Measurements from ENCODE around the gene PTX4. TPM values are rescaled to one million over a fixed set of nuclear protein-coding genes. Genes with fewer than 3 reads are reported as not detected.

PTX4 gene
- total RNA-seq, 1 donor from 2014 or later = not detected

DNA sequence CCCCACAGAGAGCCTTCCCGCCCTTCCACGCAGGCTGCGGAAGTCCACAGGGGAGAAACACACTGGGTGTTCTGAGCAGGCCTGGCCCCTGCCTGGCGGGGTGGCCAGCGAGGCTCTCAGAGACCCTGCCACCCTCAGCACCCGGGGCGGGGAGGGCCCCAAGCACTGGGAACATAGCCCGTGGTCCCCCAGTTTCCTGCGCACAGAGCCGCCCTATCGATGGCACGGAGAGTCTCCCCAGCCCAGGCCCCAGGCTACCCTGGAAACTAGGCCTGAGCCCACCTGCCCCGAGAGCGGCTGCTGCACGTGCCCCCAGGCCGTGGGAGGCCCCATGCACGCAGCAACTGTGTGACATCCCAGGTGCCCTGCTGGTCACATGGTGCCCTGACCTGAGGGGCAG lies 34.2 kb downstream of the PTX4 start:
- intact Hi-C loops (cut with micrococcal nuclease) = loop anchor here (10.0 kb wide), 1 partner anchor 160 kb away; the partner anchor contains the start of genes CRAMP1 and IFT140
- H3K9me3 Mint-ChIP-seq = no peaks in the 10 kb centered on the region
- CTCF ChIA-PET = no interaction called here
- H3K36me3 Mint-ChIP-seq (ENCODE audit: low read depth) = peaks cover 53% of the 10 kb centered on the region
- H3K4me1 Mint-ChIP-seq = peaks cover 19% of the 10 kb centered on the region
- ATAC-seq (ENCODE audit: low read depth) = no peak
- no peak for DNase-seq
- no peaks in the 10 kb centered on the region for H3K27me3 Mint-ChIP-seq
- H3K27ac Mint-ChIP-seq = no peak overlapping the region
- POLR2A ChIA-PET = no interaction called here
- TF ChIP-seq, protein P1, sequence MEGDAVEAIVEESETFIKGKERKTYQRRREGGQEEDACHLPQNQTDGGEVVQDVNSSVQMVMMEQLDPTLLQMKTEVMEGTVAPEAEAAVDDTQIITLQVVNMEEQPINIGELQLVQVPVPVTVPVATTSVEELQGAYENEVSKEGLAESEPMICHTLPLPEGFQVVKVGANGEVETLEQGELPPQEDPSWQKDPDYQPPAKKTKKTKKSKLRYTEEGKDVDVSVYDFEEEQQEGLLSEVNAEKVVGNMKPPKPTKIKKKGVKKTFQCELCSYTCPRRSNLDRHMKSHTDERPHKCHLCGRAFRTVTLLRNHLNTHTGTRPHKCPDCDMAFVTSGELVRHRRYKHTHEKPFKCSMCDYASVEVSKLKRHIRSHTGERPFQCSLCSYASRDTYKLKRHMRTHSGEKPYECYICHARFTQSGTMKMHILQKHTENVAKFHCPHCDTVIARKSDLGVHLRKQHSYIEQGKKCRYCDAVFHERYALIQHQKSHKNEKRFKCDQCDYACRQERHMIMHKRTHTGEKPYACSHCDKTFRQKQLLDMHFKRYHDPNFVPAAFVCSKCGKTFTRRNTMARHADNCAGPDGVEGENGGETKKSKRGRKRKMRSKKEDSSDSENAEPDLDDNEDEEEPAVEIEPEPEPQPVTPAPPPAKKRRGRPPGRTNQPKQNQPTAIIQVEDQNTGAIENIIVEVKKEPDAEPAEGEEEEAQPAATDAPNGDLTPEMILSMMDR (IDR thresholded peaks at IDR 0.05) = no peak
- no peak overlapping the region for H3K4me3 Mint-ChIP-seq

DNA sequence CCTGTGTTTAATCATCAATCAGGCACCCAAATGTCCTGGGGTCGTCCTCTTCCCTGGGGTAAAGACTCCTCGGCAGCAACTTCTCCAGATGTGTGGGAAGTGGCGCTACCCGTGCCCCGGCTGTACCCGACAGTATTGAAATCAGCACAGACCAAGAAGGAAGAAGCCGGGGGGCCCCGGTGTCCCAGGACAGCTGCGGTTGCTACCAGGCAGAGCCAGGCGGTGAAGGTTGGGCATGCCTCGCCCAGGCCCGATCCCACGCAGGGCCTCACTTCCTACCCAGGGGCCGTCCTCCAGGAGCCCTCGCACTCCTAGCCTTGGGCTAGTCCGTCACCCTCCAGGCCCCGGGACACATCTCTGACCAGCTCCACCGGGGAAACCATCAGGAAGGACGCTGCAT lies 35.4 kb downstream of the PTX4 start:
- CTCF ChIA-PET = no interaction called here

DNA sequence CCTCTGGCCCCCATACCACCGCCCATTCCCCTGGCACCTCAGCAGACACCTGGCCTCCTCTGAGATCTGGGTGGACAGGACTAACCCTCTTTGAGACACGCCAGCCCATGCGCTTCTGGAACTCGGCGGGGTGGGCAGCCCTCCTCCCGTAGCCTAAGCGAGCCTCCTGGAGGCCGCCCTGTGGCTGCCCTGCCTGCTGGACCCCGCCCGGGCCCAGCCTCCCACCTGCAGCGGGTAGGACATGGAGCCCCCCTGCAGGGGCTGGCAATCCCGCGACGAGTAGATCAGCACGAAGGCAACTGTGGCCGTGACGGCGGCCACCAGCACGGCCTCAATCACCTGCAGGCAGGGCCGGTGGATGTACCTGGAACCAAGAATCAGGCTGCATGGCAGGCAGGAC lies 36.2 kb downstream of the PTX4 start:
- DNase-seq (no peak), ATAC-seq (ENCODE audit: low read depth) (no peak)
- Mint-ChIP-seq H3K27me3 (no peaks in the 10 kb centered on the region), H3K36me3 (ENCODE audit: low read depth) (peaks cover 65% of the 10 kb centered on the region), H3K27ac (no peak overlapping the region), H3K4me3 (no peak overlapping the region), H3K9me3 (no peaks in the 10 kb centered on the region), H3K4me1 (peaks cover under 1% of the 10 kb centered on the region)
- TF ChIP-seq, protein P1 (IDR thresholded peaks at IDR 0.05) = no peak
- ChIA-PET CTCF (no interaction called here), POLR2A (no interaction called here)
- intact Hi-C loops (cut with micrococcal nuclease) = loop anchor here (10.0 kb wide), 1 partner anchor 162 kb away; the partner anchor contains the start of genes CRAMP1 and IFT140

More for the DNA sequence above, 35.4 kb downstream of the PTX4 start:
- intact Hi-C loops (cut with micrococcal nuclease) = loop anchor here (10.0 kb wide), 1 partner anchor 161 kb away; the partner anchor contains the start of genes CRAMP1 and IFT140
- Mint-ChIP-seq H3K9me3 (no peaks in the 10 kb centered on the region), H3K4me3 (no peak overlapping the region), H3K27ac (no peak overlapping the region), H3K27me3 (no peaks in the 10 kb centered on the region), H3K4me1 (peaks cover 9% of the 10 kb centered on the region), H3K36me3 (ENCODE audit: low read depth) (peaks cover 59% of the 10 kb centered on the region)
- TF ChIP-seq, protein P1 (IDR thresholded peaks at IDR 0.05) = no peak
- ATAC-seq (ENCODE audit: low read depth) (no peak), DNase-seq (no peak)
- POLR2A ChIA-PET = no interaction called here

DNA sequence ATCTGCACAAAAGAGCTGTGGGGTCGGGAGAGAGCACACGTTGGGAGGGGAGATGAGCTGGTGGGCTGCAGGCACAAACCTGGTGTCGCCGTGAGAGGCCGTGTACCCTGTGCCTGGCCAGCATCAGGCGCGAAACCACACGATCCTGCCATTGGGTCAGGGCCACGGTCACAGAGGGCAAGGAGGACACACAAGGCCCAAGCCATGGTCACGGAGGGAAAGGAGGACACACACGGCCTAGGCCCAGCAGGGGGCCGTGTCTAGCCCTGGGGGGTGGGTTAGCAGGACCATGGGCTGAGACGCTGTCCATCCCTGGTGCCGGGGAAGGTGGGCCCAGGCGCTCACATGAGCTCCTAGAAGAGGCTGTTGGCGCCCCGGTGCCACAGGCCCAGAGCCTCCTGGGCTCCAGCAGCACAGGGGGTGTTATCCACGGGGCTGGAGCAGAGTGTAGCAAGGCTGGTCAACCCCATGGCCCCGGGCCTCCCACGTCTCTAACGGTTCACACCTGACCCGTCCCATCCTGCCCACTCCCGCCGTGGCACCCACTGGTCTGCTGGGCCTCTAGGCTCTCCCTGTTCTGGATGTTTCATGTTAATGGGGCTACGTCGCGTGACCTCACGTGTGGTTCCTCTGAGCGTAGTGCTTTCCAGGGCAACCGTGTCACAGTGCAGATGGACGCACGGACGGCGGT lies 36.9 kb downstream of the PTX4 start:
- H3K4me1 Mint-ChIP-seq = no peaks in the 10 kb centered on the region
- H3K27me3 Mint-ChIP-seq = no peaks in the 10 kb centered on the region
- intact Hi-C loops (cut with micrococcal nuclease) = loop anchor here (10.0 kb wide), 1 partner anchor 163 kb away; the partner anchor contains the start of genes CRAMP1 and IFT140
- TF ChIP-seq, protein P1 (IDR thresholded peaks at IDR 0.05) = no peak
- no peak overlapping the region for H3K27ac Mint-ChIP-seq
- H3K4me3 Mint-ChIP-seq = no peak overlapping the region
- ChIA-PET CTCF (no interaction called here), POLR2A (no interaction called here)
- no peak for DNase-seq
- H3K9me3 Mint-ChIP-seq = no peaks in the 10 kb centered on the region
- peaks cover 67% of the 10 kb centered on the region for H3K36me3 Mint-ChIP-seq (ENCODE audit: low read depth)
- no peak for ATAC-seq (ENCODE audit: low read depth)

DNA sequence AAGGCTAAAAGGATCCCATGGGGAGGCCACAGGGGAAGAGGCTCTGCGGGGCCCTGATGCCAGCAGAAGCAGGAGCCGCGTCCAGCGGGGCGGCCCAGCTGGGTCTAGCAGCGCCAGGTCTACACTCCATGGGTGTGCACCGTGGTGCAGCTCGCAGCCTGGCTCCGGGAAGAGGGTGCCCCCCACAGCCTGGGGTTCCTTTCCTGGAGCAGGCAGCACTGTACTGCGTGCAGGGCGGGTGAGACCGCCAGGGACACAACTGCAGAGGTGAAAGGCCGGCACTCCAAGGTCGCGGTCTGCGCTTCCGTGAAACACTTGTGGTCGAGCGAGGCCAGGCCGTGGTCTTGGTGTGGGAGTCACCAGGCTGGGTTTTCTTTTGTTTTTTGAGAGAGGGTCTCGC lies 37.9 kb downstream of the PTX4 start:
- CTCF ChIA-PET = no interaction called here
- TF ChIP-seq, protein P1 (IDR thresholded peaks at IDR 0.05) = no peak
- POLR2A ChIA-PET = no interaction called here
- intact Hi-C loops (cut with micrococcal nuclease) = loop anchor here (10.0 kb wide), 1 partner anchor 164 kb away; the partner anchor contains the start of genes CRAMP1 and IFT140
- H3K4me3 Mint-ChIP-seq = no peak overlapping the region
- ATAC-seq (ENCODE audit: low read depth) (no peak), DNase-seq (no peak)
- H3K27me3 Mint-ChIP-seq = no peaks in the 10 kb centered on the region
- H3K27ac Mint-ChIP-seq = no peak overlapping the region
- H3K4me1 Mint-ChIP-seq = peaks cover under 1% of the 10 kb centered on the region
- no peaks in the 10 kb centered on the region for H3K9me3 Mint-ChIP-seq
- peaks cover 67% of the 10 kb centered on the region for H3K36me3 Mint-ChIP-seq (ENCODE audit: low read depth)

Data from activated B cell treated with CpG ODN at 0.5 μM for 24 hours (primary cell).